Measurements from ENCODE around the gene CUTC.

GRCh38 chr10:99793819-99794218 is 61.8 kb downstream of the CUTC start:
- no peak for TF ChIP-seq CTCF (IDR thresholded peaks at IDR 0.05)
- TF ChIP-seq EZH2phosphoT487 (IDR thresholded peaks at IDR 0.05; ENCODE audit: borderline replicate concordance, low read depth), result no peak
- no peak for TF ChIP-seq GABPA (IDR thresholded peaks at IDR 0.05; ENCODE audit: low read depth)
- TF ChIP-seq YY1 (IDR thresholded peaks at IDR 0.05; ENCODE audit: low read depth), result no peak
- no peak for TF ChIP-seq RCOR1 (IDR thresholded peaks at IDR 0.05; ENCODE audit: low read length)
- no peak for TF ChIP-seq RXRA (IDR thresholded peaks at IDR 0.05; ENCODE audit: borderline replicate concordance, low read depth)
- no peak for TF ChIP-seq JUND (IDR thresholded peaks at IDR 0.05)

All from SK-N-SH (cell line).